ENCODE measurements around the gene ZNF441. TPM values are rescaled to one million over a fixed set of nuclear protein-coding genes. Genes with fewer than 3 reads are reported as not detected.

Gene ZNF441
- total and polyA plus RNA-seq, 2 of the 13 experiments (the other 11 are each of a cell fraction or from before 2014, with no cell fraction given) = 2.8 to 10.0 TPM

- TF ChIP-seq ZNF724P (CRISPR knock-in tag; IDR thresholded peaks at IDR 0.05; ENCODE audit: borderline replicate concordance) = no peak
- no peak for TF ChIP-seq ETS1 (CRISPR knock-in tag; IDR thresholded peaks at IDR 0.05)
- no peak for TF ChIP-seq HOMEZ (CRISPR knock-in tag; IDR thresholded peaks at IDR 0.05; ENCODE audit: low read depth)
- no peak for TF ChIP-seq ATM (IDR thresholded peaks at IDR 0.05; ENCODE audit: borderline replicate concordance)
- no peak for TF ChIP-seq ZNF333 (CRISPR knock-in tag; IDR thresholded peaks at IDR 0.05; ENCODE audit: borderline replicate concordance)
- no peak for TF ChIP-seq CEBPB (IDR thresholded peaks at IDR 0.05; ENCODE audit: borderline replicate concordance, low read depth, low read length)
- no peak for TF ChIP-seq ZNF75D (CRISPR knock-in tag; IDR thresholded peaks at IDR 0.05; ENCODE audit: borderline replicate concordance)
- peak; percentile 25 for TF ChIP-seq TEAD3 (CRISPR knock-in tag; optimal IDR thresholded peaks at IDR 0.05; ENCODE audit: borderline replicate concordance)
- TF ChIP-seq HNF1B (CRISPR knock-in tag; IDR thresholded peaks at IDR 0.05) = no peak
- TF ChIP-seq DZIP1 (CRISPR knock-in tag; IDR thresholded peaks at IDR 0.05) = no peak
- TF ChIP-seq JUNB (CRISPR knock-in tag; IDR thresholded peaks at IDR 0.05; ENCODE audit: borderline replicate concordance) = no peak
- no peak for TF ChIP-seq EED (CRISPR knock-in tag; IDR thresholded peaks at IDR 0.05)
- TF ChIP-seq PBX2 (CRISPR knock-in tag; IDR thresholded peaks at IDR 0.05) = peak; percentile 87
- TF ChIP-seq TIGD3 (CRISPR knock-in tag; IDR thresholded peaks at IDR 0.05; ENCODE audit: borderline replicate concordance) = no peak
- no peak for TF ChIP-seq SIX4 (CRISPR knock-in tag; IDR thresholded peaks at IDR 0.05)
- no peak for TF ChIP-seq ZBTB37 (CRISPR knock-in tag; IDR thresholded peaks at IDR 0.05)
- no peak for TF ChIP-seq ZNF230 (CRISPR knock-in tag; IDR thresholded peaks at IDR 0.05)
These were observed 31.9 kb downstream of the ZNF441 start, which contains the start of gene ZNF491 (continued) for GRCh38 chr19:11798391-11799330.

Measured in HepG2 (cell line).